ENCODE results near the gene SMPD4.
A peak's percentile ranks its signal among the peaks of the same experiment; 100 is the strongest.
"Not testable (repeated sequence)": the region's sequence is repeated elsewhere in the genome, so short reads cannot be mapped to it uniquely, and the experiment has no call there.

The SMPD4 gene

DNA sequence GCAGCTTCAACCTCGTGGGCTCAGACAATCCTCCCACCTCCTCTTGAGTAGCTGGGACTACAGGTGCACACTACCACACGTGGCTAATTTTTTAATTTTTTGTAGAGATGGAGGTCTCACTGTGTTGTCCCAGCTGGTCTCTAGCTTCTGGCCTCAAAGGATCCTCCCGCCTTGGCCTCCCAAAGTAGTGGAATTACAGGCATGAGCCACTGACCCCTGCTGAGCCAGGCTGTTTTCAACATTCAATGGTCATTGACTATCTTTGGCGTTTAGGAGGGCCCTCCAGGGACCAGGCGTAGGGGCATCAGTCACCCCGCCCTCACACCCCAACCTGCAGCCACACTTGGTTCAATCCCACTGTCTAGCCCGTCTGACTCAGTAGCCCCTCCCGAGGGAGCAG lies 5.9 kb upstream of the SMPD4 start:
- no peak for DNase-seq (ENCODE audit: low read depth)

DNA sequence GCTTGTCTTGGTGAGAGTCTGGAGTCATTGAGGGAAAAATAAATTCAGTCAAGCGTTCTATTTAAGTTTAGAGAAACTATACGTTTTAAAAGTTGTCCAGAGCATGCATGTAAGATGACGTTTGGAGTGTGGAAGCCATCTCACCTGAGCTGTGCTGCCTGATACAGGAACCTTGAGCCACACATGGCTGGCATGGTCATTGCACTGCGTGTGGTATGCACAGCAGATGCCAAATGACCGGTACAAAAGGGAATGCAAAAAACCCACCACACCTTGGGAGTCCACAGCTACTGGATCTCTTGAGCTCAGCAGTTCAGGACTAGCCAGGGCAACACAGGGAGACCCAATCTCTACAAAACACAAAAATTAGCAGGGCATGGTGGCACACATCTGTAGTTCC lies 5.0 kb upstream of the SMPD4 start:
- DNase-seq (ENCODE audit: low read depth) = no peak

DNA sequence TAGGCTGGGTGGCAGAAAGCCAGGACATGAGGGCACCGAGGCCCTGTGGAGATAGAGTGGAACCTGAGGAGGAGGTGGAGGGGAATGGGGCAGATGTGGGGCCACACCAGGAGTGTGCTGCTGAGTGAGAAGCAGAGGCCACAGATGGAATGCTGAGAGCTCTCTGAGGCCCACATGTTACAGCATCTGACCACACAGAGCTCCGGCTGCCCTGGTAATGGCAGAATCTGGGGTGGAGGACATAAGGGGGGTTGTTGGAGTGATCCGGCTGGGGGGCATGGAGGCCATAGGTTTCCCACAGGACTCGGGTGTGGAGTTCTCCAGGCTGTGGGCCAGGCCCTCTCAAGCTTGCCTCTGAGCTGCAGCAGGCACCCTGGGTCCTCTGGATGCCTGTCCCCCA lies 4.5 kb upstream of the SMPD4 start:
- DNase-seq (ENCODE audit: low read depth) = no peak

DNA sequence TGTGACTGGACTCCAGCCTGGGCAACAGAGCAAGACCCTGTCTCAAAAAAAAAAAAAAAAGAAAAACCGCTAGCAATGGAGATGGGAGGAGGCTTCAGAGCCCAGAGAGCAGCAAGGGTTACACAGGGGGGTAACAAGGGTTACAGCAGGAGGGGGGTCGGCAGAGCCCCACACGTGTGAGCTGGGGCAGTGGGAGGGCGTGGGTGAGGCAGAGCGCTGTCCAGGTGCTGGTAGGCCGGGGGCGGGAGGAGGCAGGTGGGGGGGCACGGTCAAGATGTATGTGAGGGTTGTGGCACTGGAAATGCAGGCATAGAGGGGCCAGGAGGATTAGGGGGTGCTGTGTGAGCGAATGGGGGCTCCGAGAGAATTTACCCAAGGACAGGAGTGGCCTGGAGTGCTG lies 4.0 kb upstream of the SMPD4 start:
- no peak for DNase-seq (ENCODE audit: low read depth)

DNA sequence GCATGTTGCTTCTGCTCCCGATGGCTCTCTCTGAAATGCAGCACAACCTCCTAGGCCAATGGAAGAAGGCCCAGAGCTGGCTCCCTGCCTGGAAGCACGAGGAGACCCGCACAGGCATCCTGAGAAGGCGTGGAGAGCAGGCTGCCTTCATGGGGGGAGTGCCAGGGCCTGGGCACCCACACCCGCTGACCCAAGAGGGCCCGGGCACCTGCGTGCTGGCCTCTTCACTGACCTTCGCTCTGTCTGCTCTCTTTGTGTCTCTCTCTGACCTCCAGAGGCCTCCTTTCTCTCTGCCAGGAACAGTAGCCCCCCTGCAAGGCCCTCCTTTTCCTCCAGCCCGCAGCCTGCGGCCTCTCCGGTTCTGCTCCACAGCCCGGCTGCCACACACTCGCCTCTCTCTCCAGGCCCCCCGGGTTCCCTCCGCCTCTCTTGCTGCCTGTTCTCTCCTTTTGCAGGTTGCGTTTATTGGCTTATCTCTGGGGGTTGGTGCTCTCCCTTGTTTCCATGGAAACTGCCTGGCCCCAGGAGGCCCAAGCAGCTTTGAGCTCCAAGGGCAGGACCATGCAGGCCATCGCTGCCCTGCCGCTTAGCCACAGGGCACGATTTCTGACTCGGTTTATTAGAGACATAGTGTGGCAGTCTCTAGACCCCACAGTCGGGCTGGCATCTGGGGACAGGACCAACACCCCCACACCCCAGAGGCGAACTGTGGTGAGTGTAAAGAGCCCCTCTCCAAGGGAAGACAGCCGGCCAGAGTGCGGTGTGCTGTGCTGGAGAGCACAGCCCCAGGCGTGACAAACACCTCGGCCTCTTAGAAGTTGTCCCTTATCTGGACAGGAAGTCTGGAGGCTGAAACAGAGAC lies 2.3 kb upstream of the SMPD4 start:
- peak; percentile 38 for DNase-seq (ENCODE audit: low read depth)

DNA sequence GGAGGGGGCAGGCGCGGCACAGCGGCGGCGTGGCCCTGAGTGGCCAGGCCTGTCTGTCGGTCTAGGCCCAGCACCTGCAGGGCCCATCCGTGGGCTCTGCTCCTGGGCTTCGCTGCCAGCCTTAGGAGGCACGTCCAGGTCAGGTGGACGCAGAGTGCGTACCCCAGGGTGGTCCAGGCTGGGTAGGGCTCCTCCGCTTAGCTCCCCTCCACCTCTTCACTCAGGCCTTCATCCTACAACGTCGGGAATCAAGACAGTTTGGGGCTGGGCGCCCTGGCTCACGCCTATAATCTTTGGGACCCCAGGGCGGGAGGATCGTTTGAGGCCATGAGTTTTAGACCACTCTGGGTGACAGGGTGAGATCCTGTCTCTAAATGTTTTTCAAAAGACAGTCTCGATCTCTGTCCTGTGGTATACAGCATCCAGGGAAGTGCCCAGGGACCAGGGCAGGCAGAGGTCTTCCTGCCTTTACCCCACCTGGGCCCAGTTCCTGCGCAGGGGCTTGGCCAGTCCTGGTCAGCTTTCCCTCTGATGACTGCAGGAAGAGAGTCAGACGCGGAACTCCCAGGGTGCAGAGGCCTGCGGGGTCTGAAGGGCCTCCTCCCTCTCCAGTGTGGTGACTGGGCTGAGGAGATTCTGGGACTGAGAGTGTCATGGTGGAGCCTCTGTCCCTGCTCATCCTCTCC lies 1.6 kb upstream of the SMPD4 start:
- peak; percentile 20 for DNase-seq (ENCODE audit: low read depth)

DNA sequence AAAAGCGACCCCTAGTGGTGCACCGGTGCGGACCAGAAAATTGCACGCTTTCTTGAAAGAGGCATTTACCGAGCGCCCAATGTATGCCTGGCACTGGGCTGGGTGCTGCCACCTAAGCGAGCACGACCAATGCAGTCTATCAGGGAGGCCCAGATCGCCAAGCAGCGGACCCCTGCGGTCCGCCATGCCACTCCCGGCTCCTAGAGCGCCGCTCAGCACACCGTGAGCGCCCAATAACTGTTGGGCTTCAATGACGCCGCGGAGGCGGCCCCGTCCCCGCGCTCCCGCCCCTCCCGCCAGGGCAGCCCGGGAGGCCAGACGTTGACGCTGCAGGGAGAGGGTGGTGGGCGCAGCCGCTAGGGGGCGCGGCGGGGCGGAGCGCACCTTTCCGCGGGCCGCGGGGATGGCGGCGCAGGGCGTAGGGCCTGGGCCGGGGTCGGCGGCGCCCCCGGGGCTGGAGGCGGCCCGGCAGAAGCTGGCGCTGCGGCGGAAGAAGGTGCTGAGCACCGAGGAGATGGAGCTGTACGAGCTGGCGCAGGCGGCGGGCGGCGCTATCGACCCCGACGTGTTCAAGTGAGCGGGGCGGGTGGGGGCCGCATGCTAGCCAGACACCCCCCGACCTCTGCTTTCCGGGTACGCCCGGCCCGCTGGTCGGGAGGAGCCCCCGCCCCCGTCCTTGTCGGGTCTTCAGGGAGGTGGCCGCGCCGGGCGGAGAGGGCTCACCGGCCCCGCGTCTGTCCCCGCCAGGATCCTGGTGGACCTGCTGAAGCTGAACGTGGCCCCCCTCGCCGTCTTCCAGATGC lies 679 bp upstream of the SMPD4 start, which contains the start of gene MZT2B:
Gene MZT2B (plus strand): TSS at position 383 of the 803 bp plus-strand sequence. CDS start 21 bp downstream, at position 404.
- DNase-seq (ENCODE audit: low read depth) = peak; percentile 79

DNA sequence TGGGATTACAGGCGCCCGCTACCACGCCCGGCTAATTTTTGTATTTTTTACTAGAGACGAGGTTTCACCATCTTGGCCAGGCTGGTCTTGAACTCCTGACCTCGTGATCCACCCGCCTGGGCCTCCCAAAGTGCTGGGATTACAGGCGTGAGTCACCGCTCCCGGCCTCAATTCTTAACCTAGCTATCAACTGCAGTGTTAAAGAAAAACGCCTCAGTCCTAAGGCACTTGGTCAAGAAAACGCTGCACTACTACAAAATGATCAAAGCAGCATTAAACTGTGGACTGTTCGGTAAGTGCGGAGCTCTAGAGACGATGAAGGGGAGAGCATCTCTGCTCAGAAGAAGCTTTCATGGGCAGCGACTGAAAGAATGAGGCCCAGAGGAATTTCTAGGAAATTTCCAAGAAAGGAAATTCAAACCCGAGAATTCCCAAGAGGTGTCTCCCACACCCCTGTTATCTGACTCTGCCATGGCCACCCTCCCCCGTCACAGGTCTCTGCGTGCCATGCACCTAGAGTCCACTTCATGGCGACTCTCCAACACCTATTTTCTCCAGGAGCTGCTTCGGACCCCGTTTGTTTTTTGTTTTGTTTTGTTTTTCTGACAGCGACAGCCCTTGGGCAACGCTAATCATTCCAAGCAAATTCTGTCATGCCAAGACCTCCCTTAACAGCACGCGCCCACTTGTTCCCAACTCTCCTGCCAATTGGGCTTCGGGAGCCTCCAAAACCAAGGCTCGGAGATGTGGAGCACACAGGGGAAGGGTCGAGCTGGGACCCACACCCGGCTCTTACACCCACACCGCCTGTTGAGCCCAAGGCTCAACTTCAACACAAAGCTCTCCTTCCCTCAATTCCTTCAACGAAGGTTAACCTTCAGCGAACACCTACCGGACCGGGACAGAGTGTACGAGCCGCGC lies 738 bp downstream of the SMPD4 start:
- peak; percentile 47 for DNase-seq (ENCODE audit: low read depth)

DNA sequence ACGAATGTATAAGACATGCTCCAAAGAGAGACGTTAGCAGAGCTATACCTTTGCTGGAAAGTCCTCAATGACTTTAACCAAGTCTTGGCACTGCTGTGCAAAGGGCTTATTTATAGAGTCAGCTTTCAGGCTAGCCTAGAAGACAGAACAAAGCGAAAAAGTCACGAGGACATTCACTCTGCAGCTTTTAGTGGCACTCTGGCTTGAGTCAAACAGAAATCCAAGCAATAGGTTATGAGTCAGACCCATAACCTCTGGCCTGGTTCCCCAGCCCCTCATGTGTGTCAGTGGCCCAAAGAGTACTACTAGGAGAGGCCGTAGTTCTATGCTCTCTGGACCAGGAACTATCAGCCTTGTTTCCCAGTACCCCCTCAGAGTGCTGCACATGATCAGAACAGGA lies 6.5 kb downstream of the SMPD4 start:
- not testable (repeated sequence) for DNase-seq (ENCODE audit: low read depth)

DNA sequence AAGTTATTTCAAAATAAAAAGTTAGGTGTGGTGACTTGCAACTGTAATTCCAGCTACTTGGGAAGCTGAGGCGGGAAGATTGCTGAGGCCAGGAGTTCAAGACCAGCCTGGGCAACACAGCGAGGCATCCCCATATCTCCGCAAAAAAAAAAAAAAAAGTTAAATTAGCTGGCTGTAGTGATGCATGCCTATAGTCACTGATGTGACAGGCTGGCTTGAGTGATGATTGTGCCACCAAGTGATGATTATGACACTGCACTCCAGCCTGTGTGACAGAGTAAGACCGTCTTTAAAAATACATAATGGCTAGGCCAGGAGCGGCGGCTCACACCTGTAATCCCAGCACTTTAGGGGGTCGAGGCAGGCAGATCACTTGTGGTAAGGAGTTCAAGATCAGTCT lies 11.5 kb downstream of the SMPD4 start:
- DNase-seq (ENCODE audit: low read depth) = no peak

DNA sequence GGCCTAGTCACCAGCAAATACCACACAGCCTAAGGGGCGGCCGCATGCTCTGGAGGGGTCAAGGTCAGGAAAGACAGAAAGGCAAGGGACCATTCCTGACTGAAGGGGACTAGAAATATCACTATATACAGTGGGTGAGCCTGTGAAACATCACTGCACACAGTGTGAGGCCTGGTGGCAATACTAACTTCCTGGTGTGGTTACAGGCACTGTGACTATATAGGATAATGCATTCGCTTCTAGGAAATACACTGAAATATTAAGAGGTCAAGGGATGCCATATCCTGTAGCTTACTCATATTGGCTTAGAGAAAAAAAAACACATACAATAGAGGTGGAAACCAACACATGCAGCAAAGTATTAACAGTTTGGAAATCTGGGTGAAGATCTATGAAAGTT lies 12.2 kb downstream of the SMPD4 start:
- DNase-seq (ENCODE audit: low read depth) = not testable (repeated sequence)

DNA sequence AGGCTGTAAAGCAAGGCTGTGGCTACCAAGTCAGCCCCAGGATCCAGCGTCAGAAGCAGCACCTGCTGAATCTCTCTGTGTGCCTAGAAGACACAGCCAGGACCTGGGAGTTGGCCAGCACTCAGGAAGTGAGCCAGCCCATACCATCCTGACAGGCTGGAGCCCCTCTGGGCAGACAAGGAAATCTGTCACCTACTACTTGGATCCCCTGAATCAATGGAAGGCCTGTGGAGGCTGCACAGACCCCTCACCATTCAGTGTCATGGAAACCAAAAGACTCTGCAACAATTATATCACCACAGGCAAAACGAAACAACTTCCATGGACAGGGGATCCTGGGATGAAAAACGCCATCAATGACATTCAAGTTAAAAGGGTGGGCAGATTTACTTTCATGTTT lies 14.8 kb downstream of the SMPD4 start:
- not testable (repeated sequence) for DNase-seq (ENCODE audit: low read depth)

DNA sequence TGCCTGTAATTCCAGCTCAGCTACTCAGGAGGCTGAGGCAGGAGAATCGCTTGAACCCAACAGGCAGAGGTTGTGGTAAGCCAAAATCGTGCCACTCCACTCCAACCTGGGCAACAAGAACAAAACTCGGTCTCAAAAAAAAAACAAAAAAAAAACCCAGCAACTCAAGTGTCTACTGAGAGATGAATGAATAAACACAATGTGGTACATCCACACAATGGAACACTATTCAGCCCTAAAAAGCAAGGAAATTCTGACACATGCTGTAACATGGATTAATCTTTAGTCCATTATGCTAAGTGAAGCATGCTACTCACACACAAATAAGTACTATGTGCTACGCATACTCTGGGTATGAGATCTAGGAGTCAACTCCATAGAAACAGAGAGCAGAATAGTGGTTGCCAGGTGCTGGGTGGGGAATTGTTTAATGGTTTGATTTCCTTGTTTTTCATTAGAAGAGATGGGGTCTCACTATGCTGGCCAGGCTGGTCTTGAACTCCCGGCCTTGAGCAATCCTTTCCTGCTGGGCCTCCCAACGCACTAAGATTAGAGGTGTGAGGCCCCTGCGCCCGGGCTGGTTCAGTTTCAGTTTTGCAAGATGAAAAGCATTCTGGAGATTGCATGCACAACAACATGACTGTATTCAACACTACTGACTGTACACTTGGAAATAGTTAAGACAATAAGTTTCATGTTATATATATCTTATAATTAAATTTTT lies 15.9 kb downstream of the SMPD4 start:
- no peak for DNase-seq (ENCODE audit: low read depth)

DNA sequence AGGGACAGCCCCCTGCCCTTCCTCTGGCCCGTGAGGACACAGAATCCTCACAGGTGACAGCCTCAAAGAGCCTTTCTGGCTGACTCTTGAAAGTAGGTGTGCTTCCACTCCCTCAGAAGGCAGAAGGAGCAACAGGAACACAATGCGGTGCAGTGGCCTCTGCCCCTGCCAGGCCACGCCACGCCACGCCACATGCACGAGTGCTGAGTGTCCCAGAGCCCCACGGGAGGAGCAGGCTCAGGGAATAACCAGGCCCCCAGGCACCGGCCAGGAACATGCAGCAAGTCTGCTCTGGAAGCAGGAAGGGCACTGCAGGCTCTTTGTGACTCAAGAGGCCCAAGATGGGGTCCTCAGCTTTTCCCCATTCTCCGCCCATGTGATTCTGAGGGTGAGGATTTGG lies 18.4 kb downstream of the SMPD4 start:
- no peak for DNase-seq (ENCODE audit: low read depth)

DNA sequence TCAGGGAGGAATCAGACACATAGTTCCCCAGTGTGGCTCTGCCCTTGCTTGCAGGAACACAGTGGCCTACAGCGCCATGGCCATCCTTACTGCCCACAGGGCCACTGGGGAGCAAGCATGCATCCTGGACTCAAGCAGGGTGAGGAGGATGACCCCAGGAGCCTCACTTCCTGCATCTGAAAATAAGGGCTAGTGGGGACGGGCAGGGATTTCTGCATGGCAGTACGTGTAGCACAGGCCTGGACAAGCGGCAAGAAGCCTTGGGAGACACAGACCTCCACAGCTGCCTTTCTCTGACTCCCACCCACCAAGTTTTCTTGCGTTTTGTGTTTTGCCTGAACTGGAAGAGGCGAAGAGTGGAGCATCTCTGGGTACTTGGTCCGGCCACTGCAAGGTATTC lies 18.9 kb downstream of the SMPD4 start:
- not testable (repeated sequence) for DNase-seq (ENCODE audit: low read depth)

DNA sequence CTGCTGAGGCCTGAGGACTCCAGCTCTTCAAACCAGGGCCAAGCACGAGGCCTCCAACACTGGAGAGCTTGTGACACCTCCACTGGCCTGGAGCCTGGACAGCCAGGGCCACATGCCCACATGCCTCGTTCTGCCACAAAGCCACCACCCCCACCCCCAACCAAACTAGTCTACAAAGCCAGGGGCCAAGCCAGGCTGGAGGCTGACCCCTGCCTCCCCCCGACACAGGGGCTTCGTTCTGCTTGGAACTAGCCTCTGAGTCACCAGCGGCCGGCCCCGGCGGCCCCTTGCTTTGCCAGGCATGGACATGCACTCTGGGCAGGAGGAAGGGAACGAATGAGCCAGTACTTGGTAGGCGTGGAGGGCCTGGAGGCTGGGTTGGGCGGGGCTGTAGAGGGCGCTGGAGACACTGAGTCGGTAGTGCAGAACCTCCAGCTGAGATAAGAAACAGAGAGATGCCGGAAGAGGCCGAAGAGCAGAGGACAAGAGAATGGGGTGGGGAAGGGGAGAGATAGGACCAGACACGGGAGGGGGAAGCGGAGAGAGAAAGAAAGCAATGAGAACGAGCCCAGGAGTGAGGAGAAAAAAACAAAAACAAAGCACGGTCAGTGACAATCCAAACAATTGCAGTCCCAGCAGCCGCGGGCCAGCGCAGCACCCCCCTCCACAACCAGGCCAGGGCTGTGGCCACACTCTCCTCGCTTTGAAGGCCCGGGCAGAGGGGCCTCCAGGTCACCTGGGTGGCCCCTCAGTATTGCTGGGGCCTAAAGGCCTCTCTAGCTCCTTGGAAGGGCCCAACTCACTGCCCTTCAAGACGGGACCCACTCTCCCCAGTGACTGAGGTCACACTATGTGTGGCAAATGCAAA lies 20.3 kb downstream of the SMPD4 start:
- not testable (repeated sequence) for DNase-seq (ENCODE audit: low read depth)

DNA sequence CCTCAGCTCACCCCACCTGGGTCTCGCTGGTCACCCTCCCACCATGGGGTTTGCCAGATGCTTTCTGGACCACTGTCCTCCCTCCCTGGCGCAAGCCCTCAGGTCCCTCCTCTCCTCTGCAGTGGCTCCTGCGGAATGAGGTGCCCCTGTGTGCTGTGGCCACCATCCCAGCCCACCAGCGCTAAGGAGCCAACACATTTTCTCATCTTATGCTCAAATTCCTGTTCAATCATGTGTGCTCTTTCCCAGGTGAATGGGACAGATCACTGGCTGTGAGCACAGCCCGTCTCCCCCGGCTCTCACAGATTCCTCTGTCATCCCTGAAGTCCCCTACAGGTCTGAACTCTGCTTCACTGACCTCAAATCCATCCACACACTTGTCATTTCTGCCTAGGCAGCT lies 21.3 kb downstream of the SMPD4 start:
- no peak for DNase-seq (ENCODE audit: low read depth)

DNA sequence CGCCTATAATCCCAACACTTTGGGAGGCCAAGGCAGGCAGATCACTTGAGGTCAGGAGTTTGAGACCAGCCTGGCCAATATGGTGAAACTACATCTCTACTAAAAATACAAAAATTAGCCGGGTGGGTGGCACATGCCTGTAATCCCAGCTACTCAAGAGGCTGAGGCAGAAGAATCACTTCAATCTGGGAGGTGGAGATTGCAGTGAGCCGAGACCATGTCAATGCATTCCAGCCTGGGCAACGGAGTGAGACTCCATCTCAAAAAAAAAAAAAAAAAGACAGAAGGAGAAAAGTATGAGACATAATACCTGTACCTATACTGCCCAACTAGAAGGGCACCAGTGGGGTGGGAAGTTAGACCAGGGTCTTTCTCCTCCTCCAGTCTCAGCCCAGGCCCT lies 22.0 kb downstream of the SMPD4 start:
- DNase-seq (ENCODE audit: low read depth) = not testable (repeated sequence)

DNA sequence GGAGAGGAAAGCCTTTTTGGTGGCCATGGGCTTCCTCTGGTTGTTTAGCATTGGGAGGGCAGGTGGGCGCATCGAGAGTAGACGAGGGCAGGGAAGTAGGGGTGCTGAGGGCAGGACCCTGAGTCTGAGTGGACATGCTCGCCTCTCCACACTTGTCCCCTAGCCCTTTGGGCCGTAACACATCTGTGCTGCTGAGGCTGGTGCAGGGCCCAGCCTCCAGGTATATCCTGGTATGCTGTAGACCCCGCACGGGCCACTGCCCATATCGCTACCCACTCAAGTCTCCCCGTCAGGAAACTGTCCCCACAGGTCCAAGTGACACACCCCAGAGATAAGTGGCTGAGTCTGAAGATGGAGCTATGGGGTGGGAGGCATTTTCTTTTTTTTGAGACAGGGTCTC lies 22.8 kb downstream of the SMPD4 start:
- DNase-seq (ENCODE audit: low read depth) = no peak

All from iris pigment epithelial cell (primary cell).